Left lobe of liver (tissue), 2 donors: Measurements from ENCODE around the gene WTAP. TPM values are rescaled to one million over a fixed set of nuclear protein-coding genes. Genes with fewer than 3 reads are reported as not detected.
"Not testable (repeated sequence)": the region's sequence is repeated elsewhere in the genome, so short reads cannot be mapped to it uniquely, and the experiment has no call there.

Experiments
- ATAC-seq: fragments of 200-7000 bp; cut with Tn5 transposase; one replicate; pipeline ENCODE4 v1.9.1; 2020; ENCODE audit warnings: mild to moderate bottlenecking, moderate library complexity
- DNase-seq: peaks from one replicate; pipeline ENCODE4 v3.0.0-alpha.2; 2020; ENCODE audit warnings: low spot score
- total RNA-seq: library from RNA; stranded (reverse); gene quantifications from one replicate; pipeline ENCODE4 v1.2.1, GENCODE V29; 2021
- donor health status: DM: no; HTN: no; CAD: no; lungs with moderate emphysema.
- donor health status: DM: no; HTN: yes; CAD: no.

Gene WTAP
- total RNA-seq, 1 donor from 2014 or later: 23.7 TPM

- no peak for ATAC-seq
- no peak for DNase-seq
Observed at GRCh38 chr6:159790956-159791598, 63.8 kb downstream of the WTAP start.

- DNase-seq, ATAC-seq: not testable (repeated sequence)
Observed at GRCh38 chr6:159794976-159795375, 67.7 kb downstream of the WTAP start.

- ATAC-seq (no peak), DNase-seq (no peak)
Observed at GRCh38 chr6:159797554-159797953, 70.2 kb downstream of the WTAP start.

GRCh38 chr6:159800141-159800865 lies 73.0 kb downstream of the WTAP start, which contains the start of gene PNLDC1:
TSS of gene PNLDC1 (plus strand) at chr6:159800276. CDS start at chr6:159800308, 32 bp downstream.
- ATAC-seq (no peak), DNase-seq (no peak)

- ATAC-seq (no peak), DNase-seq (no peak)
Observed at GRCh38 chr6:159801935-159802334, 74.6 kb downstream of the WTAP start.

- no peak for ATAC-seq
Observed at GRCh38 chr6:159804504-159804903, 77.2 kb downstream of the WTAP start.

GRCh38 chr6:159805440-159806020 lies 78.2 kb downstream of the WTAP start:
- no peak for ATAC-seq
- DNase-seq: no peak

More at GRCh38 chr6:159804504-159804903, 77.2 kb downstream of the WTAP start:
- no peak for DNase-seq

Other genes starting within 250 kb of the WTAP start
- gene SOD2, start 34.3 kb upstream of the WTAP start, total RNA-seq: 608 TPM
- 44.6 TPM for gene ACAT2, start 34.5 kb downstream of the WTAP start, total RNA-seq
- 58.1 TPM for gene TCP1, start 62.1 kb downstream of the WTAP start, total RNA-seq
- 28.8 TPM for gene MRPL18, start 63.0 kb downstream of the WTAP start, total RNA-seq
- 0.23 TPM for gene PNLDC1, start 72.8 kb downstream of the WTAP start, total RNA-seq
- not detected for gene MAS1, start 163.5 kb downstream of the WTAP start, total RNA-seq
- gene IGF2R, start 241.6 kb downstream of the WTAP start, total RNA-seq: 51.5 TPM